ENCODE measurements around the gene C2orf66. TPM values are rescaled to one million over a fixed set of nuclear protein-coding genes. Genes with fewer than 3 reads are reported as not detected.

Gene C2orf66
- 0.18 to 0.44 TPM (median 0.27 TPM) in 3 replicates for total RNA-seq

DNA sequence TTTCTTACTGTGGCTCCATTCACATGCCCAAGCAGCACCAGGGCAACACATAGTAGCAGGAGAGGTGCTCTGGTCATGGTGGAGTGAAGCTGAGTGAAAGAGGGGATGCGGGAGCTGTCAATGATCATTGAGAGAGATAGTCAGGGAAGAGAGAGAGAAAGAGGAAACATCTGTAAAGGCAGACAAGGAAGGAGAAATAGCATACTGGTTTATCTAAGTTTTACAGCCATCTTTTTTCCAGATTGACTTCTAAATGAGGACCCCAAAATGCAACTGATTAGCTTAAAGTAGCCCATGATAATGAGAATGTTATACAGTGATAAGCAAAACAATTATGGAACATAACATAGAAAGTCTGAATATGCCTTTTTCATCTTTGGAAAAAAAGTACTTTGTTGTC lies at the start of gene C2orf66:
Gene C2orf66, minus strand, starts transcription at position 96 of the 400 bp plus-strand sequence. Its CDS starts 19 bp downstream, at position 77.
- H3K4me1 Mint-ChIP-seq: no peaks in the 10 kb centered on the region
- TF ChIP-seq, protein P1, sequence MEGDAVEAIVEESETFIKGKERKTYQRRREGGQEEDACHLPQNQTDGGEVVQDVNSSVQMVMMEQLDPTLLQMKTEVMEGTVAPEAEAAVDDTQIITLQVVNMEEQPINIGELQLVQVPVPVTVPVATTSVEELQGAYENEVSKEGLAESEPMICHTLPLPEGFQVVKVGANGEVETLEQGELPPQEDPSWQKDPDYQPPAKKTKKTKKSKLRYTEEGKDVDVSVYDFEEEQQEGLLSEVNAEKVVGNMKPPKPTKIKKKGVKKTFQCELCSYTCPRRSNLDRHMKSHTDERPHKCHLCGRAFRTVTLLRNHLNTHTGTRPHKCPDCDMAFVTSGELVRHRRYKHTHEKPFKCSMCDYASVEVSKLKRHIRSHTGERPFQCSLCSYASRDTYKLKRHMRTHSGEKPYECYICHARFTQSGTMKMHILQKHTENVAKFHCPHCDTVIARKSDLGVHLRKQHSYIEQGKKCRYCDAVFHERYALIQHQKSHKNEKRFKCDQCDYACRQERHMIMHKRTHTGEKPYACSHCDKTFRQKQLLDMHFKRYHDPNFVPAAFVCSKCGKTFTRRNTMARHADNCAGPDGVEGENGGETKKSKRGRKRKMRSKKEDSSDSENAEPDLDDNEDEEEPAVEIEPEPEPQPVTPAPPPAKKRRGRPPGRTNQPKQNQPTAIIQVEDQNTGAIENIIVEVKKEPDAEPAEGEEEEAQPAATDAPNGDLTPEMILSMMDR (IDR thresholded peaks at IDR 0.05; ENCODE audit: unreplicated experiment): no peak
- peaks cover 10% of the 10 kb centered on the region for H3K9me3 Mint-ChIP-seq

GRCh38 chr2:196854629-196855028 lies 45.5 kb upstream of the C2orf66 start:
- Mint-ChIP-seq H3K27ac (no peak overlapping the region), H3K9me3 (peaks cover 12% of the 10 kb centered on the region), H3K4me1 (peaks cover 7% of the 10 kb centered on the region), H3K36me3 (peaks cover 31% of the 10 kb centered on the region), H3K27me3 (ENCODE audit: low read depth) (peaks cover 2% of the 10 kb centered on the region), H3K4me3 (no peak overlapping the region)
- TF ChIP-seq, protein P1 (IDR thresholded peaks at IDR 0.05; ENCODE audit: unreplicated experiment): no peak
- no peak for DNase-seq (ENCODE audit: low spot score in 2 of 2, unreplicated experiment in 2 of 2)

More for the DNA sequence above, at the start of gene C2orf66:
- no peaks in the 10 kb centered on the region for H3K36me3 Mint-ChIP-seq
- H3K27me3 Mint-ChIP-seq (ENCODE audit: low read depth): peaks cover 48% of the 10 kb centered on the region
- no peak within 1 kb of the TSS for H3K27ac Mint-ChIP-seq
- no peak for DNase-seq (ENCODE audit: low spot score in 2 of 2, unreplicated experiment in 2 of 2)
- H3K4me3 Mint-ChIP-seq: no peak within 1 kb of the TSS

- H3K27ac Mint-ChIP-seq: peak overlapping the region; percentile 76
- peaks cover 3% of the 10 kb centered on the region for H3K9me3 Mint-ChIP-seq
- H3K27me3 Mint-ChIP-seq (ENCODE audit: low read depth): peaks cover 2% of the 10 kb centered on the region
- TF ChIP-seq, protein P1 (IDR thresholded peaks at IDR 0.05; ENCODE audit: unreplicated experiment): no peak
- H3K36me3 Mint-ChIP-seq: peaks cover 22% of the 10 kb centered on the region
- peaks cover 7% of the 10 kb centered on the region for H3K4me1 Mint-ChIP-seq
- DNase-seq (ENCODE audit: low spot score in 2 of 2, unreplicated experiment in 2 of 2): no peak
- H3K4me3 Mint-ChIP-seq: no peak overlapping the region
These were observed 44.3 kb upstream of the C2orf66 start for GRCh38 chr2:196853301-196854087.

- Mint-ChIP-seq H3K27me3 (ENCODE audit: low read depth) (peaks cover 2% of the 10 kb centered on the region), H3K4me3 (no peak overlapping the region), H3K4me1 (peaks cover 7% of the 10 kb centered on the region), H3K36me3 (peaks cover 18% of the 10 kb centered on the region), H3K27ac (no peak overlapping the region), H3K9me3 (no peaks in the 10 kb centered on the region)
- DNase-seq (ENCODE audit: low spot score in 2 of 2, unreplicated experiment in 2 of 2): no peak
- TF ChIP-seq, protein P1 (IDR thresholded peaks at IDR 0.05; ENCODE audit: unreplicated experiment): no peak
These were observed 41.9 kb upstream of the C2orf66 start for GRCh38 chr2:196851088-196851487.

GRCh38 chr2:196849895-196850294 lies 40.7 kb upstream of the C2orf66 start:
- Mint-ChIP-seq H3K27ac (no peak overlapping the region), H3K27me3 (ENCODE audit: low read depth) (peaks cover 2% of the 10 kb centered on the region), H3K36me3 (peaks cover 26% of the 10 kb centered on the region), H3K4me3 (no peak overlapping the region), H3K4me1 (peaks cover 7% of the 10 kb centered on the region), H3K9me3 (no peaks in the 10 kb centered on the region)
- TF ChIP-seq, protein P1 (IDR thresholded peaks at IDR 0.05; ENCODE audit: unreplicated experiment): no peak
- no peak for DNase-seq (ENCODE audit: low spot score in 2 of 2, unreplicated experiment in 2 of 2)

Measured in mesothelial cell of epicardium (in vitro differentiated cells).